K562 (cell line): Measurements from ENCODE around the gene BTG2. TPM values are rescaled to one million over a fixed set of nuclear protein-coding genes. Genes with fewer than 3 reads are reported as not detected.

Experiments
- ATAC-seq: fragments of 200-7000 bp; cut with Tn5 transposase; 3 replicates; pipeline ENCODE4 v1.9.1; 2020; ENCODE audit warnings: moderate library complexity
- BruUV-seq: library from RNA; stranded (reverse); fragments of 400-500 nt; replicated peaks from 2 replicates; lab custom pipeline; 2021; lab: Mats Ljungman, UMichigan
- CTCF ChIA-PET: fragments of 300-600 bp; formaldehyde crosslinking; extraction: SDS; loops from one replicate; lab custom pipeline; 2021; ENCODE audit warnings: low intra/inter-chr PET ratio; lab: Yijun Ruan, JAX
- POLR2A ChIA-PET: fragments of 300-600, 350-650 bp; sonication (Branson Sonifier 250); formaldehyde crosslinking; extraction: SDS; loops from one replicate; lab custom pipeline; 2021; ENCODE audit warnings: antibody characterized with exemption, inconsistent platforms; lab: Yijun Ruan, JAX
- DNase-seq, 4 experiments: peaks; one replicate each; pipeline versions ENCODE4 v3.0.0 to v3.0.0-alpha.2; 2011 to 2018; ENCODE audit warnings: low spot score in 3 of 4, mixed read lengths in 3 of 4; ENCODE audit errors: extremely low read depth in 1 of 4
- FAIRE-seq: peaks from 2 replicates; lab custom pipeline; 2011; peaks lifted over from hg19 to GRCh38; lab: Jason Lieb, UNC
- H2AFZ ChIP-seq: 2 replicates; pipeline ENCODE4 v1.6.0; 2011; ENCODE audit warnings: low read depth, low read length, control low read depth, inconsistent platforms
- H3K27ac ChIP-seq: fragments of 200-600 bp; 3 replicates; pipeline ENCODE4 v1.8.0; 2011; ENCODE audit warnings: low read depth, mild to moderate bottlenecking, control low read depth, inconsistent platforms, low read length, moderate library complexity, mixed read lengths; ENCODE audit errors: extremely low read depth
- H3K27me3 ChIP-seq, 2 experiments: fragments of 300-600 bp in 1 of 2; 2 replicates in 1 of 2; 3 replicates in 1 of 2; pipeline versions ENCODE4 v1.6.0 to v1.8.0; 2011; ENCODE audit warnings: inconsistent platforms in 2 of 2, low read length in 2 of 2, mild to moderate bottlenecking in 1 of 2, mixed read lengths in 1 of 2, moderate library complexity in 1 of 2; ENCODE audit not compliant: control insufficient read depth in 2 of 2, insufficient read depth in 2 of 2
- H3K36me3 ChIP-seq: fragments of 300-600 bp; 3 replicates; pipeline ENCODE4 v1.8.0; 2011; ENCODE audit warnings: mild to moderate bottlenecking, low read length, inconsistent platforms; ENCODE audit not compliant: control insufficient read depth, insufficient read depth
- H3K4me1 ChIP-seq, 2 experiments: fragments of 200-600 bp in 1 of 2; replicated peaks in 1 of 2; 2 replicates in 1 of 2; 3 replicates in 1 of 2; pipeline versions ENCODE4 v1.5.1 to v1.8.0; 2011; ENCODE audit warnings: inconsistent platforms in 2 of 2, low read length in 2 of 2, mild to moderate bottlenecking in 1 of 2, mixed read lengths in 1 of 2, moderate library complexity in 1 of 2; ENCODE audit not compliant: control insufficient read depth in 2 of 2, insufficient read depth in 2 of 2
- H3K4me2 ChIP-seq: 2 replicates; pipeline ENCODE4 v1.6.1; 2011; ENCODE audit warnings: low read length, control low read depth, inconsistent platforms, mixed read lengths; ENCODE audit not compliant: insufficient read depth
- H3K4me3 ChIP-seq: fragments of 200-600 bp; sonication (generic), shearing (Covaris generic); 2 replicates; pipeline ENCODE4 v1.5.1; 2016; ENCODE audit warnings: control low read depth, inconsistent platforms
- H3K79me2 ChIP-seq: fragments of 200-600 bp; 3 replicates; pipeline ENCODE4 v1.8.0; 2011; ENCODE audit warnings: low read length, inconsistent platforms; ENCODE audit not compliant: control insufficient read depth, insufficient read depth
- H3K9ac ChIP-seq, 2 experiments: 2 replicates each; pipeline versions ENCODE4 v1.6.0 to v1.6.1; 2011; ENCODE audit warnings: low read depth in 2 of 2, low read length in 2 of 2, control low read depth in 1 of 2, inconsistent platforms in 1 of 2, mild to moderate bottlenecking in 1 of 2, mixed read lengths in 1 of 2; ENCODE audit not compliant: insufficient read depth in 1 of 2
- H3K9me1 ChIP-seq: one replicate; pipeline ENCODE4 v1.6.0; 2011; ENCODE audit warnings: inconsistent platforms, mild to moderate bottlenecking, low read length, moderate library complexity; ENCODE audit not compliant: control insufficient read depth, insufficient read depth
- H3K9me3 ChIP-seq: replicated peaks from 2 replicates; pipeline ENCODE4 v1.5.1; 2011; ENCODE audit warnings: low read depth, low read length, inconsistent platforms; ENCODE audit not compliant: control insufficient read depth, insufficient read depth
- H4K20me1 ChIP-seq: replicated peaks from 2 replicates; pipeline ENCODE4 v1.6.1; 2011; ENCODE audit warnings: low read length, inconsistent platforms, mixed read lengths; ENCODE audit not compliant: control insufficient read depth, insufficient read depth
- ADNP ChIP-seq: fragments of 200-800 bp; sonication (Bioruptor generic); IDR thresholded peaks from 2 replicates; pipeline ENCODE4 v1.6.1; 2016; ENCODE audit warnings: missing genetic modification characterization, missing compliant biosample characterization
- GATAD2A ChIP-seq: fragments of 450-650 bp; IDR thresholded peaks from 2 replicates; pipeline ENCODE4 v1.6.1; 2017
- OTX1 ChIP-seq: fragments of 450-650 bp; formaldehyde crosslinking; IDR thresholded peaks from 2 replicates; pipeline ENCODE4 v1.4.0; 2022; ENCODE audit warnings: mild to moderate bottlenecking
- RBM25 ChIP-seq: fragments of 200-400 bp; formaldehyde crosslinking; IDR thresholded peaks from 2 replicates; pipeline ENCODE4 v1.6.1; 2018; ENCODE audit warnings: low read length, low read depth, moderate library complexity; ENCODE audit not compliant: severe bottlenecking
- TRIM25 ChIP-seq: fragments of 450-650 bp; IDR thresholded peaks from 2 replicates; pipeline ENCODE4 v1.7.0; 2016; ENCODE audit warnings: borderline replicate concordance
- ZNF121 ChIP-seq: sonication (generic); formaldehyde crosslinking; conservative IDR thresholded peaks from 2 replicates; pipeline ENCODE4 v1.8.0; 2022; ENCODE audit warnings: missing genetic modification reagents
- whole genome bisulfite sequencing: fragments of 100-300 bp; shearing (Covaris generic); methylation state at CpG from one replicate; pipeline ENCODE4 v1.1.6; 2016; ENCODE audit warnings: low coverage, mixed read lengths; ENCODE audit not compliant: insufficient coverage; ENCODE audit errors: missing lambda C conversion rate; 5-methylcytosine and 5-hydroxymethylcytosine counted together
- in situ Hi-C: fragments of 300-500 bp; cut with MboI; formaldehyde crosslinking; loops from 4 replicates; pipeline ENCODE4 v1.15.0; 2018; ENCODE audit warnings: inconsistent platforms, mixed read lengths
- intact Hi-C: fragments of 100-400 bp; cut with micrococcal nuclease; formaldehyde crosslinking; loops from 2 replicates; pipeline ENCODE4 v1.14.2; 2022
- polyA plus RNA-seq, 8 experiments: library from polyadenylated mRNA; depleted of rRNA in 4 of 8; stranded (reverse) in 5 of 8; unstranded in 3 of 8; fragments of >200 nt; fragmentation: Nextera tagmentation in 2 of 8; fragmentation: Illumina TruSeq in 1 of 8; extraction: Ambion mirVana in 2 of 8; extraction: Trizol in 1 of 8; gene quantifications; 2 replicates each; pipeline versions ENCODE4 v1.2.1 to v1.2.3, GENCODE V29; 2011 to 2014; ENCODE audit warnings: inconsistent platforms in 1 of 8, missing spikeins in 1 of 8
- total RNA-seq, 7 experiments: library from RNA; depleted of rRNA in 6 of 7; stranded (reverse); fragments of >200 nt in 6 of 7; fragmentation: Illumina TruSeq in 2 of 7; extraction: Trizol in 2 of 7; gene quantifications; 2 replicates each; pipeline versions ENCODE4 v1.2.1 to v1.2.3, GENCODE V29; 2011 to 2021; ENCODE audit warnings: low replicate concordance in 1 of 7

The BTG2 gene
- total and polyA plus RNA-seq, 9 of the 15 experiments (the other 6 are each of a cell fraction or from before 2014, with no cell fraction given), result 2.3 to 41.9 (median 8.7) TPM

- TF ChIP-seq TRIM25, result no peak
- peak; percentile 75 for TF ChIP-seq RBM25
- TF ChIP-seq GATAD2A, result 0 out of 2 replicates have a peak, but pooled peaks have one; percentile 37
Observed at GRCh38 chr1:203282720-203283542, 22.4 kb upstream of the BTG2 start (continued).

GRCh38 chr1:203283597-203283996 is 21.7 kb upstream of the BTG2 start:
- in situ Hi-C loops, result no loop called here
- no peaks in the 10 kb centered on the region for H3K27me3 ChIP-seq
- ChIA-PET CTCF (interaction anchor here (1.1 kb wide), 1 partner anchor 55 kb away, joined by 5 read pairs; no protein-coding TSS in a partner anchor), POLR2A (interaction anchor here (0.5 to 1.3 kb wide), 4 partner anchors 9 to 1838 kb away, joined by 3 to 6 read pairs (median 4); partner anchors contain the start of gene RBBP5)
- no TSS peak for BruUV-seq
- DNase-seq, result no peak
- no peak for ATAC-seq
- H3K9me3 ChIP-seq, result no peaks in the 10 kb centered on the region
- no peaks in the 10 kb centered on the region for H4K20me1 ChIP-seq
- WGBS, result 84% methylated on average over 6 of the region's 6 CpGs
- no peak overlapping the region for H2AFZ ChIP-seq
- TF ChIP-seq ZNF121 (0 out of 2 replicates have a peak, but pooled peaks have one; percentile 46), RBM25 (peak; percentile 43), OTX1 (CRISPR knock-in tag) (no peak), ADNP (tag) (0 out of 2 replicates have a peak, but pooled peaks have one; percentile 42)
- no peak overlapping the region for H3K4me2 ChIP-seq
- no peaks in the 10 kb centered on the region for H3K36me3 ChIP-seq
- H3K9me1 ChIP-seq, result no peaks in the 10 kb centered on the region
- peaks cover 28 to 52% of the 10 kb centered on the region in 2 experiments for H3K4me1 ChIP-seq
- no peak overlapping the region for H3K4me3 ChIP-seq
- no peak overlapping the region for H3K27ac ChIP-seq
- FAIRE-seq, result no peak
- H3K9ac ChIP-seq, result no peak overlapping the region
- H3K79me2 ChIP-seq, result no peaks in the 10 kb centered on the region
- intact Hi-C loops, result no loop called here
